HCT116 (cell line): ENCODE results near the gene QPCTL. TPM values are rescaled to one million over a fixed set of nuclear protein-coding genes. Genes with fewer than 3 reads are reported as not detected.

ENCODE experiments used
- ATAC-seq: fragments of 200-7000 bp; cut with Tn5 transposase; 2 replicates; pipeline ENCODE4 v1.9.1; 2020; ENCODE audit warnings: mild to moderate bottlenecking, moderate library complexity
- BruUV-seq: library from RNA; stranded (reverse); fragments of 400-500 nt; replicated peaks from 2 replicates; lab custom pipeline; 2021; lab: Mats Ljungman, UMichigan
- CTCF ChIA-PET: fragments of 300-600 bp; sonication (Branson Sonifier 250); formaldehyde crosslinking; loops from one replicate; lab custom pipeline; 2021; ENCODE audit warnings: antibody characterized with exemption; lab: Charles Lee
- POLR2A ChIA-PET: fragments of 300-600, 350-600 bp; sonication (Branson Sonifier 250); formaldehyde crosslinking; loops from one replicate; lab custom pipeline; 2021; ENCODE audit warnings: antibody characterized with exemption; lab: Charles Lee
- RAD21 ChIA-PET, 2 experiments: fragments of 300-600 bp; sonication (Branson Sonifier 250); formaldehyde crosslinking; loops; one replicate each; lab custom pipeline; 2023; ENCODE audit warnings: low total read pairs in 2 of 2; ENCODE audit not compliant: uncharacterized antibody in 2 of 2, unreplicated experiment in 2 of 2, low non-redundant PET in 1 of 2; lab: Charles Lee
- DNase-seq: peaks from one replicate; pipeline ENCODE4 v3.0.0-alpha.2; 2010; ENCODE audit warnings: low read depth, low spot score
- H2AFZ ChIP-seq: fragments of 200-600 bp; shearing (Covaris generic), sonication (generic); 2 replicates; pipeline ENCODE4 v1.6.1; 2017; ENCODE audit warnings: low read depth, mixed run types, mixed read lengths, antibody characterized with exemption, low read length; ENCODE audit not compliant: poor library complexity, severe bottlenecking
- H3K27ac ChIP-seq: 2 replicates; pipeline ENCODE4 v1.5.1; 2012; ENCODE audit warnings: low read depth, low read length
- H3K27me3 ChIP-seq: fragments of 200-600 bp; sonication (generic); 2 replicates; pipeline ENCODE4 v1.6.1; 2016; ENCODE audit warnings: mixed run types, low read length, mixed read lengths; ENCODE audit not compliant: insufficient read depth
- H3K36me3 ChIP-seq, 2 experiments: fragments of 200-500 bp in 1 of 2; fragments of 200-600 bp in 1 of 2; sonication (Bioruptor generic) in 1 of 2; sonication (generic) in 1 of 2; 2 replicates each; pipeline versions ENCODE4 v1.5.1 to v1.6.1; 2014 to 2016; ENCODE audit warnings: low read length in 2 of 2, inconsistent platforms in 1 of 2, mixed read lengths in 1 of 2, mixed run types in 1 of 2; ENCODE audit not compliant: insufficient read depth in 2 of 2, control insufficient read depth in 1 of 2
- H3K4me1 ChIP-seq, 2 experiments: fragments of 200-600 bp in 1 of 2; sonication (generic) in 1 of 2; 2 replicates each; pipeline versions ENCODE4 v1.5.1 to v1.6.1; 2012 to 2017; ENCODE audit warnings: low read length in 2 of 2, inconsistent platforms in 1 of 2, mild to moderate bottlenecking in 1 of 2, mixed read lengths in 1 of 2, mixed run types in 1 of 2, moderate library complexity in 1 of 2; ENCODE audit not compliant: insufficient read depth in 2 of 2, control insufficient read depth in 1 of 2
- H3K4me2 ChIP-seq: fragments of 200-600 bp; sonication (generic); 2 replicates; pipeline ENCODE4 v1.6.1; 2017; ENCODE audit warnings: mixed run types, low read length, mixed read lengths
- H3K4me3 ChIP-seq, 2 experiments: fragments of 200-600 bp in 1 of 2; sonication (generic) in 1 of 2; replicated peaks in 1 of 2; 2 replicates each; pipeline ENCODE4 v1.5.1; 2011 to 2016; ENCODE audit warnings: low read length in 2 of 2, control low read depth in 1 of 2, low read depth in 1 of 2, mild to moderate bottlenecking in 1 of 2, mixed read lengths in 1 of 2, mixed run types in 1 of 2
- H3K79me2 ChIP-seq: fragments of 200-600 bp; sonication (generic); 2 replicates; pipeline ENCODE4 v1.6.1; 2017; ENCODE audit warnings: mild to moderate bottlenecking, mixed run types, low read length, moderate library complexity, mixed read lengths; ENCODE audit not compliant: insufficient read depth
- H3K9ac ChIP-seq: fragments of 200-600 bp; sonication (generic); 2 replicates; pipeline ENCODE4 v1.6.1; 2016; ENCODE audit warnings: low read length, mixed read lengths
- H3K9me2 ChIP-seq: fragments of 200-600 bp; sonication (generic), shearing (Covaris generic); 2 replicates; pipeline ENCODE4 v1.6.1; 2017; ENCODE audit warnings: mixed run types, mild to moderate bottlenecking, moderate library complexity; ENCODE audit not compliant: insufficient read depth
- H3K9me3 ChIP-seq, 2 experiments: fragments of 200-500 bp in 1 of 2; fragments of 200-600 bp in 1 of 2; sonication (Bioruptor generic) in 1 of 2; sonication (generic) in 1 of 2; 2 replicates each; pipeline ENCODE4 v1.6.1; 2014 to 2017; ENCODE audit warnings: low read length in 2 of 2, mixed read lengths in 2 of 2, inconsistent platforms in 1 of 2, low read depth in 1 of 2, mild to moderate bottlenecking in 1 of 2, mixed run types in 1 of 2, moderate library complexity in 1 of 2; ENCODE audit not compliant: control insufficient read depth in 1 of 2, insufficient read depth in 1 of 2
- H4K20me1 ChIP-seq: fragments of 200-600 bp; sonication (generic), shearing (Covaris generic); 2 replicates; pipeline ENCODE4 v1.6.1; 2017; ENCODE audit warnings: mixed run types, mild to moderate bottlenecking, moderate library complexity; ENCODE audit not compliant: insufficient read depth
- CTCF ChIP-seq, 3 experiments: fragments of 200-600 bp in 1 of 3; sonication (generic) in 1 of 3; IDR thresholded peaks in 2 of 3; conservative IDR thresholded peaks in 1 of 3; 2 replicates each; pipeline ENCODE4 v1.5.1; 2012 to 2017; ENCODE audit warnings: low read depth in 2 of 3, low read length in 2 of 3, antibody characterized with exemption in 1 of 3, borderline replicate concordance in 1 of 3, control low read depth in 1 of 3, mild to moderate bottlenecking in 1 of 3, mixed read lengths in 1 of 3, mixed run types in 1 of 3, moderate library complexity in 1 of 3; ENCODE audit not compliant: insufficient read depth in 1 of 3
- EZH2phosphoT487 ChIP-seq: fragments of 200-600 bp; IDR thresholded peaks from 2 replicates; pipeline ENCODE4 v1.6.1; 2018; ENCODE audit warnings: antibody characterized with exemption, borderline replicate concordance
- FOSL1 ChIP-seq: IDR thresholded peaks from 2 replicates; pipeline ENCODE4 v1.6.1; 2012; ENCODE audit warnings: low read depth
- JUND ChIP-seq: IDR thresholded peaks from 2 replicates; pipeline ENCODE4 v1.6.1; 2012
- POLR2A ChIP-seq: IDR thresholded peaks from 2 replicates; pipeline ENCODE4 v1.7.0; 2011; ENCODE audit warnings: borderline replicate concordance; ENCODE audit not compliant: insufficient read depth, insufficient read length; ENCODE audit errors: extremely low read depth
- RAD21 ChIP-seq: IDR thresholded peaks from 2 replicates; pipeline ENCODE4 v1.6.1; 2012; ENCODE audit warnings: low read depth, mild to moderate bottlenecking
- REST ChIP-seq: IDR thresholded peaks from 2 replicates; pipeline ENCODE4 v1.6.1; 2012; ENCODE audit warnings: low read depth
- SIN3A ChIP-seq: IDR thresholded peaks from 2 replicates; pipeline ENCODE4 v1.6.1; 2012; ENCODE audit warnings: low read depth
- SRF ChIP-seq: IDR thresholded peaks from 2 replicates; pipeline ENCODE4 v1.6.1; 2012; ENCODE audit warnings: low read depth
- ZFX ChIP-seq: fragments of 450-650 bp; IDR thresholded peaks from 2 replicates; pipeline ENCODE4 v1.6.1; 2017
- ZNF274 ChIP-seq: fragments of 200-500 bp; sonication (Bioruptor generic); IDR thresholded peaks from 2 replicates; pipeline ENCODE4 v1.6.1; 2014; ENCODE audit warnings: mild to moderate bottlenecking, low read depth, low read length, inconsistent platforms
- intact Hi-C: fragments of 100-400 bp; cut with micrococcal nuclease; formaldehyde crosslinking; loops from 2 replicates; pipeline ENCODE4 v1.10.0; 2022
- total RNA-seq: library from RNA; stranded (reverse); gene quantifications from one replicate; pipeline ENCODE4 v1.2.1, GENCODE V29; 2021; ENCODE audit not compliant: unreplicated experiment
- TF ChIP-seq, protein P1 (sequence below): IDR thresholded peaks from 2 replicates; pipeline ENCODE4 v1.6.1; 2012
- TF ChIP-seq, protein P2 (sequence below): IDR thresholded peaks from 2 replicates; pipeline ENCODE4 v1.6.1; 2012

QPCTL gene
- total RNA-seq, 1 experiment from 2014 or later: 19.5 TPM

GRCh38 chr19:45730368-45731288, 38.2 kb downstream of the QPCTL start, which contains the start of gene FBXO46 (continued):
- TF ChIP-seq REST: no peak
- no peak for TF ChIP-seq ZFX

GRCh38 chr19:45733160-45733810, 40.8 kb downstream of the QPCTL start, which contains the start of gene MEIOSIN:
Gene MEIOSIN, plus strand, starts transcription at chr19:45733439. Its CDS starts 1,938 bp downstream, at chr19:45735377.
- H3K79me2 ChIP-seq: peaks cover 25% of the 10 kb centered on the region
- H3K36me3 ChIP-seq: no peaks in the 10 kb centered on the region
- H3K4me1 ChIP-seq: peaks cover 10 to 43% of the 10 kb centered on the region in 2 experiments
- no peaks in the 10 kb centered on the region for H3K9me3 ChIP-seq
- H4K20me1 ChIP-seq: no peaks in the 10 kb centered on the region
- no peak within 1 kb of the TSS for H3K27ac ChIP-seq
- no TSS peak for BruUV-seq
- H2AFZ ChIP-seq: no peak within 1 kb of the TSS
- CTCF ChIA-PET: interaction anchor here (0.7 kb wide), 1 partner anchor 36 kb away, joined by 3 read pairs; the partner anchor contains the start of gene SIX5
- H3K9ac ChIP-seq: no peak within 1 kb of the TSS
- H3K4me2 ChIP-seq: no peak within 1 kb of the TSS
- RAD21 ChIA-PET: no interaction called here
- H3K9me2 ChIP-seq: no peaks in the 10 kb centered on the region
- intact Hi-C loops: no loop called here
- POLR2A ChIA-PET: no interaction called here
- no peak for DNase-seq
- H3K4me3 ChIP-seq: no peak within 1 kb of the TSS
- no peaks in the 10 kb centered on the region for H3K27me3 ChIP-seq
- ATAC-seq: no peak
- no peak for TF ChIP-seq JUND
- TF ChIP-seq FOSL1: no peak
- TF ChIP-seq POLR2A: no peak
- no peak for TF ChIP-seq REST
- TF ChIP-seq RAD21: no peak
- TF ChIP-seq EZH2phosphoT487: no peak
- TF ChIP-seq SIN3A: no peak
- TF ChIP-seq CTCF (IDR thresholded peaks at IDR 0.05 in 2 of 3, conservative IDR thresholded peaks at IDR 0.05 in 1 of 3; ENCODE audit: borderline replicate concordance in 1 of 3, insufficient read depth in 1 of 3, low read depth in 2 of 3, low read length in 2 of 3): no peak
- TF ChIP-seq, protein P1, sequence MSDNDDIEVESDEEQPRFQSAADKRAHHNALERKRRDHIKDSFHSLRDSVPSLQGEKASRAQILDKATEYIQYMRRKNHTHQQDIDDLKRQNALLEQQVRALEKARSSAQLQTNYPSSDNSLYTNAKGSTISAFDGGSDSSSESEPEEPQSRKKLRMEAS: no peak
- TF ChIP-seq ZNF274: no peak
- TF ChIP-seq SRF: no peak
- TF ChIP-seq, protein P2, sequence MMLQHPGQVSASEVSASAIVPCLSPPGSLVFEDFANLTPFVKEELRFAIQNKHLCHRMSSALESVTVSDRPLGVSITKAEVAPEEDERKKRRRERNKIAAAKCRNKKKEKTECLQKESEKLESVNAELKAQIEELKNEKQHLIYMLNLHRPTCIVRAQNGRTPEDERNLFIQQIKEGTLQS: no peak
